Transverse colon (tissue), 3 donors: ENCODE data around the gene OTUD7B.

ENCODE experiments used
- CTCF ChIP-seq, 5 experiments: fragments of 200-600 bp in 3 of 5; fragments of 450-650 bp in 2 of 5; sonication (generic) in 3 of 5; IDR thresholded peaks; 1 replicate in 2 of 5; 2 replicates in 3 of 5; pipeline ENCODE4 v1.5.1; 2016 to 2017; ENCODE audit warnings: antibody characterized with exemption in 5 of 5, inconsistent platforms in 3 of 5, mild to moderate bottlenecking in 2 of 5, moderate library complexity in 1 of 5
- EP300 ChIP-seq: sonication (generic); formaldehyde crosslinking; IDR thresholded peaks from one replicate; pipeline ENCODE4 v1.6.1; 2017; ENCODE audit warnings: antibody characterized with exemption, low read depth
- POLR2A ChIP-seq: fragments of 450-650 bp; IDR thresholded peaks from one replicate; pipeline ENCODE4 v1.6.1; 2016; ENCODE audit warnings: antibody characterized with exemption, mild to moderate bottlenecking, moderate library complexity

- no peak for TF ChIP-seq CTCF (IDR thresholded peaks at IDR 0.05)
- no peak for TF ChIP-seq POLR2A
- TF ChIP-seq EP300 = no peak
These were observed 6.7 kb downstream of the OTUD7B start for GRCh38 chr1:150003801-150004200.
